GM12892 (cell line): ENCODE results near the gene CTSW.

ENCODE experiments used
- DNase-seq: peaks from one replicate; pipeline ENCODE4 v3.0.0; 2011; ENCODE audit not compliant: insufficient read length
- FAIRE-seq: peaks from 2 replicates; lab custom pipeline; 2011; peaks lifted over from hg19 to GRCh38; lab: Jason Lieb, UNC
- POLR2A ChIP-seq: IDR thresholded peaks from 2 replicates; pipeline ENCODE4 v1.6.1; 2011; ENCODE audit warnings: low read depth, low read length, control low read depth
- POLR2AphosphoS5 ChIP-seq: IDR thresholded peaks from 2 replicates; pipeline ENCODE4 v1.6.1; 2011; ENCODE audit warnings: low read depth, low read length, control low read depth
- TAF1 ChIP-seq: IDR thresholded peaks from 2 replicates; pipeline ENCODE4 v1.6.1; 2011; ENCODE audit warnings: low read depth, mild to moderate bottlenecking, control low read depth, low read length, borderline replicate concordance

The CTSW gene

DNA sequence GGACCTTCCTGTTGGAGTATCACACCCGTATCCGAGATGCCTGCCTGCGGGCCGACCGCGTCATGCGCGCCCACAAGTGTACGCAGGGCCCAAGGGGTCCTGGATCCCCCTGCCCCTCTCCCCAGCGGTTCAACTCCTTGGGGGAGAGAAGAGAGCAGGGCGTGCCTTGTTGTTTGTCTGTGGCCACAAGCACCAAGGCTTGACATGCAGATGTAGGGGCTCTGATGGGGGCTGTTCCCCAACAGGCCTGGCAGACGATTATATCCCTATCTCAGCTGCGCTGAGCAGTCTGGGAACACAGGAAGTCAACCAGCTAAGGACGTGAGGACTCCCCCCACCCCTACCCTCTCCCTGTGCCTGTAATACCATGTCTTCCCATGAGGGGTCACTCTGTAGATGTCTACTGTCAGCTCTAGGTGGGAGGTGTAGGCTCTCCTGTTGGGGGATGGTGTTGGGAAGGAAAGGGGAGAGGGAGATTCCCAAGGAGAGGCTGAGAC, 28.5 kb upstream of the CTSW start:
- no peak for FAIRE-seq
- no peak for DNase-seq
- no peak for TF ChIP-seq TAF1
- no peak; the same call in 1 of the 2 replicates for TF ChIP-seq POLR2A
- TF ChIP-seq POLR2AphosphoS5, result peak; percentile 36

DNA sequence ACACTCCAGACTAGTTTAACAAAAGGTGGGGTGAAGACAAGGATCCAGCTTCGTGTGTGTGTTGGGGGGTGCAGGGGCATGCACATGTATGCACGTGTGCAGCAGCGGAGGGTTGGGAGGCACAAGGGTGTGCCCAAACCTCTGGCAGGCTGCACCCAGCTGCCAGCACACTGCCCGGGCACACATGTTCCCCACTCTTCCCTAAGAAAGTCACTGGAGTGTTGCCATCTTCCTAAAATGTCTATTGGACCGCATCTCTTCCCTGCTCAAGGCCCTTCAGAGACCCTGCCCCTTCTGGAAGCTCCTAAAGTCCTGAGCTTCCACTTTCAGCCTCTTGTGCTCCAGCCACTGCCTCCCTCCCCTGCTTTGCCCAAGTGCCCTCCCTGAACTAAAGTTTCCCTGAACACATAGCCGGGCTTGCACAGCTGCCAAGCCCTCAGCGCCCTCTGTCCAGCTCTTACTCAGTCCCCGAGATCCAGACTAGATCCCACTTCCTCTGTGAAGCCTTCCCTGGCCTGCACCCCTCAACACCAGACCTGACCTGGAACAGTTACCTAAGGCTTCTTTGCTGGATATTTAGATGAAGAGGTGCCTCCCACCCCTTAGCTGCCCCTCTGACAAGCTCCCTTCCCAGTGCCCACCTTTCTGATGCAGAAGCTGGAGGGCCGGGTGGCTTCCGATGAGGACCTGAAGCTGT, 27.7 kb upstream of the CTSW start:
- FAIRE-seq (no peak), DNase-seq (no peak)
- TF ChIP-seq POLR2A, result peak; percentile 48
- TF ChIP-seq TAF1, result no peak
- peak; percentile 52 for TF ChIP-seq POLR2AphosphoS5

DNA sequence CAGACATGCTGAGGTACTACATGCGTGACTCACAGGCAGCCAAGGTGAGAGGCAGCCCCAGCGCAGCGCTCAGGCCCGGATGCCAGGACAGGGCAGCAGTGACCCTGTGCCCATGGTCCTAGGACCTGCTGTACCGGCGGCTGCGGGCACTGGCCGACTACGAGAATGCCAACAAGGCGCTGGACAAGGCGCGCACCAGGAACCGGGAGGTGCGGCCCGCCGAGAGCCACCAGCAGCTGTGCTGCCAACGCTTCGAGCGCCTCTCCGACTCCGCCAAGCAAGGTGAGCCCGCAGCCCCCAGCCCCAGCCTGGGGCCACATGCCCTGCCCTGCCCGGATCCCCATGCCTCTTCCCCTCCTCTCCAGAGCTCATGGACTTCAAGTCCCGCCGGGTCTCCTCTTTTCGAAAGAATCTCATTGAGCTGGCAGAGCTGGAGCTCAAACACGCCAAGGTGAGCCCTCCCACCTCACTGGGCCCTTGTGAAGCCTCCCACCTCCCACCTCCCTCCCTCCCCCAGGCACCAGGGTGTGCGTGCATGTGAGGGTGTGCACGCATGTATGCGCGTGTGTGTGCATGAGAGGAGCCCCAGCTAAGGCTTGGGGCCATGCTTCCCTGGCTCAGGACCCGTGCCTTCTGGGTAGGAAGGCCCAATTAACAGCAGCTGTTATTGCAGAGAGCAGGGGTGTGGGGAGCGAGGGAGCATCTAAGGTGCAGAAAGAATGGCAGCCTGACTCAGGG, 27.0 kb upstream of the CTSW start:
- TF ChIP-seq POLR2A (peak; percentile 56), TAF1 (no peak), POLR2AphosphoS5 (peak; percentile 48)
- FAIRE-seq (no peak), DNase-seq (no peak)

DNA sequence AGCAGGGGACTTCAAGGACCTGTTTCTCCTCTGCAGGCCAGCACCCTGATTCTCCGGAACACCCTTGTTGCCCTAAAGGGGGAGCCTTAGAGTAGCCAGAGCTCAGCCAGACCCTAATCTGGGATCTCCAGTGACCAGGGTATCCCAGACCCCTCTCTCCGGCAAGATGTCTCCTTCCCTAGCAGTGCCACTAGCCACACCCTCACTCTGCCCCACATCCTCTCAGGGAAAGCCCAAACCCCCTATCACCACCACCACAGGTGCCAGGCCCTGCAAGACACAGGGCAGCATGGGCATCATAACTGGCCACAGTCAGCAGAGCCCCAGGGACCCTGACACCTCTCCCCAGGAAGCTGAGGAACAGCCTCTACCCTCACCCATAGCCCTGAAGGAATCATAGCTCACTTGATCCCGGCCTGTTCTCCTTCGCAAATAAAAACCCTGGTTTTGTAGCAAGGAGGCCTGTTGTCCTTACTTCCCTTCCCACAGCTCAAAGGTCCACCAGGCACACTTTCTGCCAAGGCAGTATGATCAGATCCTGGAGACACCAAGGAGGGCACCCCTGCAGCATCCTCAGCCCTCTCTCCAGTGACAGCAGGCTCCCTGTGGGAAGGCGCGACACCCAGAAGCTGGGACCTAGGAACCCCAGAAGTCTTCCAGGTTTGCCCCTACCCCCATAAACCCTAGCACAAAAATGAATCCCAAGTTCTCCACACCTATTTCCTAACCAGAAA, 26.2 kb upstream of the CTSW start:
- TF ChIP-seq TAF1, result no peak
- peak; percentile 19 for TF ChIP-seq POLR2AphosphoS5
- peak; percentile 75 for TF ChIP-seq POLR2A
- DNase-seq (no peak), FAIRE-seq (no peak)

DNA sequence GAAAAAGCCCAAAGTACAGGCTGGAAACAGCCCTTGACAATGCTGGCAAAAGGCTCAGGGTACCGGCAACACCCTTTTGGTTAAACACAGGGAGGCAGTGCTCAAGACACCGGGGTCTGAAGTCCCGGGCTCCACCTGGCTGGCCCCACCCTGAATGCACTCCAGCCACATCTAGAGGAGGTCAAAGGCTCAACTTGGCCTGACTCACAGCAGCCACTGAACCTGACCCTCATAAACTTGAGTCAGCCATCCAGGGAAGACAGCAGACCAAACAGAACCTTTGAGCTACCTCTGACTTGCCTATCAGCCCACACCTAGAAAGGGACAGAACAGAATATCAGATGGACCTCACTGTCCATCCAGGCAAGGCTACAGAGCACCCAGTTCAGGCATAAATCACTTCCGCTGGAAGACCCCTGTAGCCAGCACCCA, 25.5 kb upstream of the CTSW start:
- FAIRE-seq, result no peak
- TF ChIP-seq TAF1 (no peak), POLR2AphosphoS5 (peak; percentile 46; the same call in 1 of the 2 replicates), POLR2A (no peak)
- DNase-seq, result no peak

DNA sequence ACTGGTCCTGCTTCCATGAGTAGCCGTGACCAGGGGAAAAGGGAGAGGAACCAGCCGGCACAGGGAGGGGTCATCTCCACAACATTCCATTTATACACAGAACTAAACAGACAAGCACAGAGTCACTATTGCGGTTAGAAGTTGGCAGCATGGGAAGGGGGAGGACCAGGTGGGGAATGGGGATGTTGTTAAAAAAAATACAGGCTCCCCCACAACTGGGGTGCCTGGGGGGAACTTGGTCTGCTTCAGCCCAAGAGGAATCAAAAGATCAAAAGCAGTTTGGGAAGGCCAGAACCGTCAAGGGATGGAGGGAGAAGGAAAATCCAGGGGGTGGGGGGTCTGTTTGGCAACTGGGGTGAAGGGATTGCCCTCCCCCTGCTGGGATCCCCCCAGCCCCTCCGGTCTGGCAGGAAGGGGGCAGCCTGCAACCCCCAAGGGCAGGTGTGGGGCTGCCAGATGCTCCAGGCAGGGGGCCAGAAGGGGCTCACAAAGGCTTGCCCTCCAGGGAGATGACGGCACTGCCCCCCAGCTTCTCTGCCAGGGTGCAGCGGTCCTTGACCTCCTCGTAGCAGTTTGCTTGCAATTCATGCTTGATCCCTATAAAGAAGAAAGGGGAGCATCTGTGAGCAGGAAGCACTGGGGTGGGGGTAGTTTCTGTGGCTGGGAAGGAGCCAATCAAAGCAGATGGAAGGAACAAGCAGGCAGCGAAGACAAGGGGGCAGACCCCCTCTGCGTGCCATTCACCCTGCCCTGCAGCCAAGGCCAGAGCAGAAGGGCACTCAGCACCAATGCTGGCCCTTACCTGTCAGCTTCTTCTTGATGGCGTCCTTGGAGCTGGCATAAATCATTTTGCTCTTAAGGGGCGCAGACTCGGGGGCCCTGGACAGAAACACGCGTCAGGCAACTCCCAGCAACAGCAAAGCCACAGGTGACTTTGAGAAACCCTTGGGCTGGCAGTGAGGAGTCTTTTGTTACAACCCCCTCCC, 24.5 kb upstream of the CTSW start:
- TF ChIP-seq POLR2A, result no peak; the same call in 1 of the 2 replicates
- no peak; the same call in 1 of the 2 replicates for TF ChIP-seq POLR2AphosphoS5
- TF ChIP-seq TAF1, result no peak
- DNase-seq, result no peak
- FAIRE-seq, result no peak

DNA sequence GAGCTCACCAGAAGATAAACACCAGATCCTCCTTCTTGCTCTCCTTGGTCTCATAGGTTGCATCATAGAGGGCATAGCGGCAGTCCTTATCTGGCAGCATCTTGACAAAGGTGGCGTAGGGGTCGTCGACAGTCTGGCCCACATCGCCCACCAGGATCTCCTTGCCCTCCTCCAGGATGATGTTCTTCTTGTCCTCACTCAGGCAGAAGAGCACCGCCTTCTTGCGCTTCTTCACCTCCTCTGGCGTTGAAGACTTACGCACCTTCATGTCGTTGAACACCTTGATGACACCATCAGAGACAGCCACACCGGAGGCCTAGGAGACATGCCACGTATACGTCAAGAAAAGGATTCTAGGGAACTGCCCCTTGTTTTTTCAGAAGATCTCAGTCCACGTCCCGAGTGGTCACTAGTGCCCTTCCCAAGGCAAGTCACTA, 23.7 kb upstream of the CTSW start:
- no peak; the same call in 1 of the 2 replicates for TF ChIP-seq POLR2A
- peak; percentile 61 for TF ChIP-seq POLR2AphosphoS5
- no peak for TF ChIP-seq TAF1
- FAIRE-seq (no peak), DNase-seq (no peak)

DNA sequence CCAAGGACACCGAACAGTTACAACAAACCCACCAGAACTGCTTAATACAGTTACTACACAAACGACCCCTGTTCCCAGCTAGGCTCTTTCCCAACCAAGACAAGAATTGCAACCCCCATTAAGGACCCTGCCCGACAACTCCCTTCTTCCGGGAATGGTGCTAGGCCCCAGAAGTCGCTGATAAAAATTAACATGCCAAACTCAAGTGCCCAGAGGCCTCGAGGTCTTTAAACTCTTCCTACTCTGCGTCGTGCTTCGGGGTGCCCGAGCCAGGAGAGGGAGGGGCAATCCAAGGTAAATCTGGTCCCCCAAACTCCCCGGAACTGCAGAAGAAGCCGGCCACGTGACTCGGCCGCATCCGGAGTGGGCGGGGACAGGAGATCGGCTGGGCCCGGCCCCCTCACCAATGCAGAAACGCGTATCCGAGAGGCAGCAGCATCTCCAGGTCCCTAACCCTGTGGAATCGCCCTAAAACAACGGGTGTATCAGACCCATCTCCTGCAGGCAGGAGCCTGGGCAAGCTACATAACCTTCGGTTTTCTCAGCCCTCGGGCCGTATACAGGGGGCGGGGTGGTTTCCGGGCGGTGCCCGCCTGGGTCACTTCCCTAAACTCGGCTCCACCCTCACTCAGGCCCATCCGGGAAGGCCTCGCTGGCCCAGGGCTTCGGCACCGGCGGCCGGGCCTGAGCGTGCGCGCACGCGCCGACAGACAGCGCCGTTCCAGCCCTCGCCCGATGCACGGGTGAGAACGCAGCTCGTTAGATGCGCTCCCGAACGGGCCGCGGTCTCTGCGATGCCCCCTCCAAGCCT, 22.7 kb upstream of the CTSW start:
- DNase-seq, result peak; percentile 69
- peak; percentile 89 for FAIRE-seq

DNA sequence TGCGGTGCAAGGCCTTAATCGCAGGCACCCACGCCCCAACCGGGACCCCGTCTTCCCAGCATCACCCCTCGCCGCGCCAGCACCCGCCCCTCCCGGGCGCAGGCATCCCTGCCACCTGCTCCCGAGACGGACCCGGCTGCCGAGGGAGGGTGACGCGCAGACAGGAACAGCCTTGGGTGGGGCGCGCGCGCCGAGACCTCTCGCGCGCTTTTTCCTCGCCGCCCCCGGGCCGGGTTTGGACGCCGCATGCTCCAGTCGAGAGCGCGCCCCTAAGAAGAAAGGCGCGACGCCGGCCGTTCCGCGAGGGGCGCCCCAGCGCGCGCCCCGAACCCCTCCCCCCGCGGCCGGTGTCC, 22.2 kb upstream of the CTSW start:
- DNase-seq, result no peak
- TF ChIP-seq POLR2A (no peak), POLR2AphosphoS5 (no peak), TAF1 (no peak)

More for the DNA sequence above, 22.7 kb upstream of the CTSW start:
- TF ChIP-seq POLR2AphosphoS5, result peak; percentile 87
- no peak for TF ChIP-seq TAF1
- TF ChIP-seq POLR2A, result peak; percentile 73

More for the DNA sequence above, 22.2 kb upstream of the CTSW start:
- FAIRE-seq, result no peak
